Neural cell (in vitro differentiated cells): ENCODE data around the gene TMEM132A. TPM values are rescaled to one million over a fixed set of nuclear protein-coding genes. Genes with fewer than 3 reads are reported as not detected.

Source experiments
- H2AFZ ChIP-seq: fragments of 200-600, 300-800 bp; sonication (generic), shearing (Covaris generic); 2 replicates; pipeline ENCODE4 v1.6.0; 2014; ENCODE audit warnings: low read depth, mild to moderate bottlenecking, antibody characterized with exemption, low read length, moderate library complexity
- H3F3A ChIP-seq: fragments of 200-600 bp; shearing (Covaris generic); 2 replicates; pipeline ENCODE4 v1.6.1; 2016; ENCODE audit warnings: mild to moderate bottlenecking, moderate library complexity, mixed read lengths, antibody characterized with exemption, low read length; ENCODE audit not compliant: insufficient read depth, poor library complexity, severe bottlenecking
- H3K27ac ChIP-seq: fragments of 200-600, 300-800 bp; sonication (generic), shearing (Covaris generic); 2 replicates; pipeline ENCODE4 v1.5.1; 2014; ENCODE audit warnings: mild to moderate bottlenecking, low read length, moderate library complexity
- H3K27me3 ChIP-seq: fragments of 300-800, 200-600 bp; sonication (generic), shearing (Covaris generic); 2 replicates; pipeline ENCODE4 v1.6.0; 2014; ENCODE audit warnings: mild to moderate bottlenecking, low read depth, low read length, moderate library complexity; ENCODE audit not compliant: insufficient read depth
- H3K36me3 ChIP-seq: fragments of 300-800, 200-600 bp; sonication (generic), shearing (Covaris generic); 2 replicates; pipeline ENCODE4 v1.5.1; 2014; ENCODE audit warnings: mild to moderate bottlenecking, antibody characterized with exemption, low read length, moderate library complexity; ENCODE audit not compliant: insufficient read depth
- H3K4me2 ChIP-seq: fragments of 300-800, 200-600 bp; sonication (generic), shearing (Covaris generic); 2 replicates; pipeline ENCODE4 v1.6.0; 2014; ENCODE audit warnings: mild to moderate bottlenecking, low read length
- H3K4me3 ChIP-seq: fragments of 300-800, 200-600 bp; sonication (generic), shearing (Covaris generic); 2 replicates; pipeline ENCODE4 v1.5.1; 2014; ENCODE audit warnings: mild to moderate bottlenecking, low read length, moderate library complexity
- H3K79me2 ChIP-seq: fragments of 200-600 bp; shearing (Covaris generic); replicated peaks from 2 replicates; pipeline ENCODE4 v1.6.0; 2014; ENCODE audit warnings: mild to moderate bottlenecking, low read length, moderate library complexity; ENCODE audit not compliant: insufficient read depth
- H3K9ac ChIP-seq: fragments of 300-800, 200-600 bp; sonication (generic), shearing (Covaris generic); 2 replicates; pipeline ENCODE4 v1.6.1; 2016; ENCODE audit warnings: mild to moderate bottlenecking, low read length, mixed read lengths
- H3K9me2 ChIP-seq: fragments of 200-600 bp; shearing (Covaris generic); 2 replicates; pipeline ENCODE4 v1.6.1; 2016; ENCODE audit warnings: mild to moderate bottlenecking, low read length, mixed read lengths; ENCODE audit not compliant: insufficient read depth
- H3K9me3 ChIP-seq: fragments of 200-600, 300-800 bp; sonication (generic), shearing (Covaris generic); 2 replicates; pipeline ENCODE4 v1.6.1; 2016; ENCODE audit warnings: mild to moderate bottlenecking, mixed run types, low read length, moderate library complexity, mixed read lengths
- H4K20me1 ChIP-seq: fragments of 200-600 bp; shearing (Covaris generic); 2 replicates; pipeline ENCODE4 v1.6.1; 2016; ENCODE audit warnings: mild to moderate bottlenecking, mixed run types; ENCODE audit not compliant: insufficient read depth
- CTCF ChIP-seq: fragments of 450-650 bp; IDR thresholded peaks from 2 replicates; pipeline ENCODE4 v1.5.1; 2014; ENCODE audit warnings: antibody characterized with exemption, mild to moderate bottlenecking, moderate library complexity; ENCODE audit not compliant: poor library complexity, severe bottlenecking
- EP300 ChIP-seq: fragments of 450-650 bp; conservative IDR thresholded peaks from 2 replicates; pipeline ENCODE4 v1.6.1; 2014; ENCODE audit warnings: antibody characterized with exemption, mild to moderate bottlenecking, moderate library complexity; ENCODE audit not compliant: poor library complexity, severe bottlenecking
- EZH2 ChIP-seq: fragments of 200-600, 300-800 bp; shearing (Covaris generic), sonication (generic); IDR thresholded peaks from 2 replicates; pipeline ENCODE4 v1.6.1; 2014; ENCODE audit warnings: antibody characterized with exemption, low read length, borderline replicate concordance, mild to moderate bottlenecking; ENCODE audit not compliant: insufficient read depth, poor library complexity, severe bottlenecking
- MXI1 ChIP-seq: fragments of 450-650 bp; conservative IDR thresholded peaks from 2 replicates; pipeline ENCODE4 v1.6.1; 2014; ENCODE audit warnings: antibody characterized with exemption, mild to moderate bottlenecking; ENCODE audit not compliant: poor library complexity, severe bottlenecking
- POLR2AphosphoS5 ChIP-seq: IDR thresholded peaks from 2 replicates; pipeline ENCODE4 v1.6.1; 2012
- RAD21 ChIP-seq: fragments of 450-650 bp; conservative IDR thresholded peaks from 2 replicates; pipeline ENCODE4 v1.6.1; 2014; ENCODE audit warnings: antibody characterized with exemption, mild to moderate bottlenecking, moderate library complexity
- REST ChIP-seq: IDR thresholded peaks from 2 replicates; pipeline ENCODE4 v1.6.1; 2012; ENCODE audit warnings: borderline replicate concordance
- SMC3 ChIP-seq: fragments of 450-650 bp; conservative IDR thresholded peaks from 2 replicates; pipeline ENCODE4 v1.6.1; 2014; ENCODE audit warnings: antibody characterized with exemption, mild to moderate bottlenecking, moderate library complexity; ENCODE audit not compliant: poor library complexity
- TAF1 ChIP-seq: IDR thresholded peaks from 2 replicates; pipeline ENCODE4 v1.6.1; 2012; ENCODE audit warnings: low read depth
- polyA plus RNA-seq: library from polyadenylated mRNA; depleted of rRNA; stranded (reverse); fragments of >200 nt; gene quantifications from 2 replicates; pipeline ENCODE4 v1.2.3, GENCODE V29; 2014

Gene TMEM132A
- polyA plus RNA-seq, 1 donor from 2014 or later, result 215 TPM

DNA sequence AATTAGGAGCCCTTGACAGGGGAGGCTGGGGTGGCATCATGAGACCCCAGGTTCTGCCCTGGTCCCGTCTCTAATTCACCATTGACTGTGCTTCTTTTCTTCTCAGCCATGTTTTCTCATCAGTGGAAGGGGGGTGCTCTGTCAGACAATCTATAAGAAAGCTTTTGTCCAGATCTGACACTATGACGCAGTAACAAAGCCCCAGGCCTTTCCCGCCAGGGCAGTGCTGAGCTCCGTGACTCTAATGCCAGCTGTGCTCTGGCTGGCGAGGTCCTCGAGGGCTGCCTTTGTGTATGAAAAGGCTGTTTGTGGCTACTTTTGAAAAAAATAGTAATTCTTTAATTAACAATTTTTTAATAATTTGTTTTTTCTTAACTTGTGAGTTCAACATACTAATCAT, 50.5 kb downstream of the TMEM132A start:
- H3K27me3 ChIP-seq, result no peaks in the 10 kb centered on the region
- no peaks in the 10 kb centered on the region for H3K9me2 ChIP-seq
- no peak overlapping the region for H3K27ac ChIP-seq
- H3K79me2 ChIP-seq, result no peaks in the 10 kb centered on the region
- no peak overlapping the region for H3K4me3 ChIP-seq
- H4K20me1 ChIP-seq, result no peaks in the 10 kb centered on the region
- H3K9me3 ChIP-seq, result no peaks in the 10 kb centered on the region
- H2AFZ ChIP-seq, result no peak overlapping the region
- no peaks in the 10 kb centered on the region for H3F3A ChIP-seq
- no peaks in the 10 kb centered on the region for H3K36me3 ChIP-seq
- H3K4me2 ChIP-seq, result no peak overlapping the region
- TF ChIP-seq MXI1, result no peak
- TF ChIP-seq CTCF, result no peak
- no peak for TF ChIP-seq POLR2AphosphoS5
- no peak for TF ChIP-seq SMC3
- TF ChIP-seq EZH2, result no peak
- no peak for TF ChIP-seq REST
- TF ChIP-seq EP300, result no peak
- no peak for TF ChIP-seq RAD21
- TF ChIP-seq TAF1, result no peak
- no peak overlapping the region for H3K9ac ChIP-seq

- no peaks in the 10 kb centered on the region for H3K9me2 ChIP-seq
- no peaks in the 10 kb centered on the region for H3F3A ChIP-seq
These were observed 53.0 kb downstream of the TMEM132A start for GRCh38 chr11:60977224-60977623.

More at GRCh38 chr11:60977224-60977623, 53.0 kb downstream of the TMEM132A start:
- H3K27ac ChIP-seq, result no peak overlapping the region
- no peaks in the 10 kb centered on the region for H3K36me3 ChIP-seq
- no peak overlapping the region for H3K9ac ChIP-seq
- TF ChIP-seq POLR2AphosphoS5 (no peak), TAF1 (no peak), REST (no peak), RAD21 (no peak), MXI1 (no peak), EZH2 (no peak), EP300 (no peak), SMC3 (no peak), CTCF (no peak)
- H3K4me3 ChIP-seq, result no peak overlapping the region
- H2AFZ ChIP-seq, result no peak overlapping the region
- no peaks in the 10 kb centered on the region for H3K27me3 ChIP-seq
- H4K20me1 ChIP-seq, result no peaks in the 10 kb centered on the region
- no peaks in the 10 kb centered on the region for H3K79me2 ChIP-seq
- H3K4me2 ChIP-seq, result no peak overlapping the region
- H3K9me3 ChIP-seq, result no peaks in the 10 kb centered on the region
